Transverse colon (tissue), 4 donors: ENCODE data around the gene NEUROD2.

ENCODE experiments used
- CTCF ChIP-seq, 5 experiments: fragments of 200-600 bp in 3 of 5; fragments of 450-650 bp in 2 of 5; sonication (generic) in 3 of 5; IDR thresholded peaks; 1 replicate in 2 of 5; 2 replicates in 3 of 5; pipeline ENCODE4 v1.5.1; 2016 to 2017; ENCODE audit warnings: antibody characterized with exemption in 5 of 5, inconsistent platforms in 3 of 5, mild to moderate bottlenecking in 2 of 5, moderate library complexity in 1 of 5
- POLR2AphosphoS5 ChIP-seq, 3 donors: sonication (generic); formaldehyde crosslinking; IDR thresholded peaks; one replicate each; pipeline ENCODE4 v1.6.1; 2016; ENCODE audit warnings: antibody characterized with exemption in 3 of 3

- no peak for TF ChIP-seq CTCF (IDR thresholded peaks at IDR 0.05)
- TF ChIP-seq POLR2AphosphoS5 (IDR thresholded peaks at IDR 0.05): no peak
These were observed 25.1 kb downstream of the NEUROD2 start for GRCh38 chr17:39582658-39583057.
